Osteoblast (primary cell): ENCODE results near the gene CWC15. TPM values are rescaled to one million over a fixed set of nuclear protein-coding genes. Genes with fewer than 3 reads are reported as not detected.
A peak's percentile ranks its signal among the peaks of the same experiment; 100 is the strongest.
"Not testable (repeated sequence)": the region's sequence is repeated elsewhere in the genome, so short reads cannot be mapped to it uniquely, and the experiment has no call there.

Source experiments
- DNase-seq: peaks from one replicate; pipeline ENCODE4 v3.0.0; 2011; ENCODE audit warnings: low spot score, mixed read lengths; ENCODE audit not compliant: insufficient read length; ENCODE audit errors: missing footprints
- H2AFZ ChIP-seq: 2 replicates; pipeline ENCODE4 v1.6.0; 2011; ENCODE audit warnings: mild to moderate bottlenecking, low read length
- H3K27ac ChIP-seq: 2 replicates; pipeline ENCODE4 v1.5.1; 2011; ENCODE audit warnings: mild to moderate bottlenecking, low read depth, low read length, moderate library complexity
- H3K27me3 ChIP-seq: 2 replicates; pipeline ENCODE4 v1.6.0; 2012; ENCODE audit warnings: mild to moderate bottlenecking, control low read depth, inconsistent platforms, low read length, moderate library complexity; ENCODE audit not compliant: insufficient read depth
- H3K36me3 ChIP-seq: 2 replicates; pipeline ENCODE4 v1.5.1; 2011; ENCODE audit warnings: mild to moderate bottlenecking, low read length, control low read depth, moderate library complexity; ENCODE audit not compliant: insufficient read depth
- H3K4me1 ChIP-seq: 2 replicates; pipeline ENCODE4 v1.5.1; 2011; ENCODE audit warnings: mild to moderate bottlenecking, low read length, control low read depth, moderate library complexity; ENCODE audit not compliant: insufficient read depth
- H3K4me2 ChIP-seq: 2 replicates; pipeline ENCODE4 v1.6.0; 2011; ENCODE audit warnings: mild to moderate bottlenecking, low read length; ENCODE audit not compliant: insufficient read depth
- H3K4me3 ChIP-seq: fragments of 200-600 bp; sonication (generic); 3 replicates; pipeline ENCODE4 v1.5.1; 2012; ENCODE audit warnings: mild to moderate bottlenecking, low read length, inconsistent platforms; ENCODE audit not compliant: insufficient read depth
- H3K79me2 ChIP-seq: 2 replicates; pipeline ENCODE4 v1.6.0; 2012; ENCODE audit warnings: mild to moderate bottlenecking, low read length, control low read depth, inconsistent platforms; ENCODE audit not compliant: insufficient read depth
- H3K9me3 ChIP-seq: 2 replicates; pipeline ENCODE4 v1.5.1; 2011; ENCODE audit warnings: low read depth, low read length, control low read depth
- H4K20me1 ChIP-seq: 2 replicates; pipeline ENCODE4 v1.6.0; 2012; ENCODE audit warnings: mild to moderate bottlenecking, low read length, control low read depth; ENCODE audit not compliant: insufficient read depth
- CTCF ChIP-seq: IDR thresholded peaks from 2 replicates; pipeline ENCODE4 v1.5.1; 2011; ENCODE audit warnings: mild to moderate bottlenecking, low read depth, low read length, moderate library complexity; ENCODE audit errors: extremely low read depth
- total RNA-seq: library from RNA; depleted of rRNA; stranded (reverse); fragments of >200 nt; gene quantifications from 2 replicates; pipeline ENCODE4 v1.2.3, GENCODE V29; 2012

Gene CWC15
- total RNA-seq, 1 donor, result 32.9 TPM

- H3K27me3 ChIP-seq, result no peaks in the 10 kb centered on the region
- H4K20me1 ChIP-seq, result no peaks in the 10 kb centered on the region
- DNase-seq, result no peak
- peak overlapping the region; percentile 23 for H2AFZ ChIP-seq
- no peak overlapping the region for H3K4me2 ChIP-seq
- no peaks in the 10 kb centered on the region for H3K36me3 ChIP-seq
- no peaks in the 10 kb centered on the region for H3K79me2 ChIP-seq
- TF ChIP-seq CTCF, result no peak
- peaks cover 40% of the 10 kb centered on the region for H3K4me1 ChIP-seq
- no peak overlapping the region for H3K4me3 ChIP-seq
- peak overlapping the region; percentile 88 for H3K27ac ChIP-seq
- no peaks in the 10 kb centered on the region for H3K9me3 ChIP-seq
Observed at GRCh38 chr11:94934846-94935245, 38.5 kb downstream of the CWC15 start.

GRCh38 chr11:94934362-94934761, 39.0 kb downstream of the CWC15 start:
- DNase-seq, result peak; percentile 71
- H3K4me3 ChIP-seq, result no peak overlapping the region
- H3K4me2 ChIP-seq, result peak overlapping the region; percentile 31
- no peak for TF ChIP-seq CTCF
- peaks cover 40% of the 10 kb centered on the region for H3K4me1 ChIP-seq
- peak overlapping the region; percentile 52 for H2AFZ ChIP-seq
- H4K20me1 ChIP-seq, result no peaks in the 10 kb centered on the region
- H3K27ac ChIP-seq, result peak overlapping the region; percentile 88
- no peaks in the 10 kb centered on the region for H3K9me3 ChIP-seq
- no peaks in the 10 kb centered on the region for H3K27me3 ChIP-seq
- H3K36me3 ChIP-seq, result no peaks in the 10 kb centered on the region
- H3K79me2 ChIP-seq, result no peaks in the 10 kb centered on the region

GRCh38 chr11:94933223-94934130, 39.9 kb downstream of the CWC15 start:
- peaks cover 41% of the 10 kb centered on the region for H3K4me1 ChIP-seq
- peak overlapping the region; percentile 55 for H3K4me2 ChIP-seq
- no peaks in the 10 kb centered on the region for H3K9me3 ChIP-seq
- H3K79me2 ChIP-seq, result no peaks in the 10 kb centered on the region
- H2AFZ ChIP-seq, result no peak overlapping the region
- H3K36me3 ChIP-seq, result no peaks in the 10 kb centered on the region
- H3K27ac ChIP-seq, result peak overlapping the region; percentile 88
- TF ChIP-seq CTCF, result no peak
- no peak for DNase-seq
- H3K27me3 ChIP-seq, result no peaks in the 10 kb centered on the region
- no peaks in the 10 kb centered on the region for H4K20me1 ChIP-seq
- H3K4me3 ChIP-seq, result no peak overlapping the region

GRCh38 chr11:94932503-94932902, 40.9 kb downstream of the CWC15 start:
- Histone ChIP-seq H3K4me1 (peaks cover 44% of the 10 kb centered on the region), H3K27me3 (no peaks in the 10 kb centered on the region), H2AFZ (no peak overlapping the region), H3K27ac (peak overlapping the region; percentile 88), H3K36me3 (no peaks in the 10 kb centered on the region), H3K4me2 (no peak overlapping the region), H3K79me2 (no peaks in the 10 kb centered on the region), H3K4me3 (no peak overlapping the region), H4K20me1 (no peaks in the 10 kb centered on the region), H3K9me3 (no peaks in the 10 kb centered on the region)
- no peak for TF ChIP-seq CTCF
- DNase-seq, result no peak

- H3K4me3 ChIP-seq, H4K20me1 ChIP-seq, DNase-seq, H3K4me2 ChIP-seq, H3K36me3 ChIP-seq, H2AFZ ChIP-seq, H3K9me3 ChIP-seq, H3K27me3 ChIP-seq, H3K79me2 ChIP-seq: not testable (repeated sequence)
- peak overlapping the region; percentile 88 for H3K27ac ChIP-seq
- peaks cover 48% of the 10 kb centered on the region for H3K4me1 ChIP-seq
Observed at GRCh38 chr11:94932072-94932471, 41.3 kb downstream of the CWC15 start.
